Head of caudate nucleus (tissue), 42 donors: ENCODE results near the gene FBLN1.

Source experiments
- DNase-seq, 42 donors: peaks; one replicate each; pipeline versions ENCODE4 v3.0.0 to v3.0.0-alpha.2; 2020 to 2021; ENCODE audit warnings: mixed read lengths in 7 of 42
- intact Hi-C: fragments of 100-400 bp; cut with DNase I; formaldehyde crosslinking; loops from one replicate; pipeline ENCODE4 v1.15.0; 2022

Gene FBLN1

DNA sequence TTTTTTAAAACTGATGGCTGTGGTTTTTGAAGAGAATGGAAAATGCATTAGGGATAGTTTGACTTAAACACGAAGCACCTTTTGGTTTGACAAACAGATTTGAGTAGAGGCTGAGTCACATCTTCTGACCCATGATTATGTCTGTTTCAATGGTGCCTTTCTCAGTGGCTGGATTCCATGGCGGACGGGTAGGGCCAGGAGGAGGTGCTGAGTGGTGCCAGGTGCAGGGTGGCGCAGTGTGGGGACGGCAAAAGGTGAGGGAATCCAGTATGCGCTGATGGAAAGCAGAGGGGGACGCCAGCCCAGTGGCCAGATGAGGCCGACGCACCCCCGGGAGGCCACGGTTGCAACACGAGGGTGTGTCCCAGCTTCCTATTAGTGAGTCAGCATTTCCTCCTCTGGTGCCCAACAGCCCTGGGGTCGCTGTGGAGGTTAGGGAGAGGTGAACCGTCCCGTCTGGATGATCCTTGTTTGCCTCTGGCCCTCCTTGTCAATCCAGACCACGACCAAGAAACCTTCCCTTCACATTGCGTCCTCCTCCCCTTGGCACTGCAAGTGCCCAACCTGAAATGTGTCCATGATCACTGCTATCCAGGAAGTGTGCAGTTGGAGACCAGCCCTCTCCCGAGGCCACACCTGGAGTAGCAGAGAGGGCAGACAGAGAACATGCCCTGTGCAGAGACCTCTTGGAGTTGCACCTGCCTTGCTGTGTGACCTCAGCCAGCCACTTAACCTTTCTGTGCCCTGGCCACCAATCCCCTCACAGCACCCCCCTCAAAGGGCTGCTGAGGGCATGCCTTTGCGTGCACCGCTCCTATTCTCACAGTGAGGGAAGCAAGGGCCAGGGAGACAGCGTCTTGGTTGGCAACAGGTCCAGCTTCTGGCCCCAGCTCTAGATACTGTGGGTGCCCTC is 136.4 kb downstream of the FBLN1 start:
- peak in 2 of 42 donors; percentile 7 to 31 for DNase-seq
- intact Hi-C loops: no loop called here

DNA sequence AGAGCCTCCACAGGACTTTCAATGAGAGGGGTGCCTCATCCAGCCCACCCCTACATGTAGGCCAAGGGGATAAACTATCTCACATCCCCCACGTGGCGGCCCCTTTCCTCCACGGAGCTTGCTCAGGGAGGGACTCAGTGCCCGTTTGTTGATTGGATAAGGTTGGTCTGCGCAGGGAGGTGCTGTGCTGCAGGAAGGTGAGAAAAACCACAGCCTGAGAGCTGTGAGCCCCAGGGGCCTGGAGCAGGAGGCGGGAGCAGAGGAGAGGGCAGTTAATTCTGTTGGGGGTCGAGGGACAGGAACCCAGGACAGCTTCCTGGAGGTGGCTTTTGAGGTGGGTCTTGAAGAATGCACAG is 137.0 kb downstream of the FBLN1 start:
- intact Hi-C loops: no loop called here
- DNase-seq: peak in 1 of 42 donors; percentile 34

DNA sequence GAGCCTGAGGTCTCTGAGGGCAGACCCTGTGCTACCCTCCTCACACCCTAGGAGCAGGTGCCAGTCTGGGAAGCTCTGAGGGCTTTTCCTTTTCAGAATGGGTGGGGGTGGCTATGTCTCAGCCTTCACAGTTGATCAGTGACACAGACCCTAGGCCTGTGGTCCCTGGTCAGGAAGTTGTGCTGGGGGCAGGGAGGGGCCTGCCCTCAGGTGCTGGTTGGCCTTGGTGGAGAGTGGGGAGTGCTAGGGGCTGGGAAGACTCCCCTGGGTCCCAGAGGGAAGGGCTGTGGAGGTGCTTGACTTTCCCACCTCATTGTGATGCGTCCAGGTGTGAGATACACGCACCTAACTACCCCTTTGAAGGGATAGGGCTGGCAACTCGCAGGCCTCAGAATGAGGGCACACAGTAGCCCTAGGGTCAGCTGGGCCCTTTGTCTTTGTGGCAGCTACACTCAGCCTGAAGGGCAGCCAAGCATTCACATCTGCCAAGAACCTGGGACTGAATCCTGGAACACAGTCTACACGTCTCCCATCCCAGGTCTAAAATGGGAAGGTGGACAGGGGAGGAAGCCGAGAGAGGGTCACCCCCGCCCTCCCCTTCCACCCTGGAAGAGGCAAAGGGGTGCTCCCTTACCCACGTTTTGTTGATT is 137.7 kb downstream of the FBLN1 start:
- intact Hi-C loops: no loop called here
- DNase-seq: peak in 1 of 42 donors; percentile 1

DNA sequence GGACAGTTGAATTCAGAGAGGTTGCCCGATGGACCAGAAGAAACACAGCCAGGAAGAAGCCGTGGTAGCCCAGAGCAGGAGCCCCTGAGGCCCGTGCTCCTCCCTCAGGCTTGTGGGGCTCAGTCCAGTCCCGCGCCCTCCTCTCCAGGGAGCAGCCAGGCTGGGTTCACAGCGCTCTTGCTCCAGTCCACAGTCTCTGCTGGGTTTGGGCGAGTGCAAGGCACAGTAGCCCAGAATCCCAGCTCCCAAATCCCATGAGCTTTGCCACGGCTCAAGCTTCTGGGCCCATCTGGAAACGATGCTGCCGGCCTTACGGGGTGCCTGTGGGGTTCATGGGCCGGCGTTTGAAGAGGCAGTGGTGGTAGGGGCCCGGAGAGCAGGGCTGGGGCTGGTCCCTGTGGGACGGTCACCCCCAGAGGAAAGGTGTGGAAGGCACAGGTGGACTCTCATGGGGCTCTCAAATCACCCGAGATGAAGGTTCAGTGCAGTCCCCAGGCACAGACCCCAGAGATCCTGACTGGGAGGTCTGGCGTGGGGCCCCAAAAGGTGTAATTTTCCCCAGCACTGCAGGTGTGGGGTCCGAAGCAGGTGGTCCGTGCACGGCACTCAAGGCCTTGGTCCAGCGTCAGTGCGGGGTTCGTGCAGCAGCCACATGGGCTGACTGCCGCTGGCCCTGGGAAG is 138.4 kb downstream of the FBLN1 start:
- peak in 1 of 42 donors; percentile 1 for DNase-seq
- intact Hi-C loops: no loop called here

DNA sequence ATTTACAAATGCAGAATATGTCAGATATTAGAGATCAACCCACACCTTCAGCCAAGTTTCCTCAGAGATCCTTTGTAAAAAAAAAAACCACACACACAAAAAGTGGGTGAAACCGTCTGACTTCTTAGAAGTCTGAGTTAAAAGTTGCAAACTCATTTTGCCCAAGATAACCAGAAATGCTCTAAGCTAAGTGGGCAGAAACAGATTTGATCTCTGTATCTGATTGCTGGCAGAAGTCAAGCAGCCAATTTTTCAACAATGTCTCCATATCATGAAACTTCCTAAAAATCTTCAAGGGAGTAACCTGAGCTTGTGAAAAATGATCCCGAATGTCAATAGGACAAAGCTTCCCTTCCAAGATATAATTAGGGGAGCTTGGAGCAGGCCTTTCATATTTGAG is 140.3 kb downstream of the FBLN1 start:
- intact Hi-C loops: no loop called here
- no peak for DNase-seq

DNA sequence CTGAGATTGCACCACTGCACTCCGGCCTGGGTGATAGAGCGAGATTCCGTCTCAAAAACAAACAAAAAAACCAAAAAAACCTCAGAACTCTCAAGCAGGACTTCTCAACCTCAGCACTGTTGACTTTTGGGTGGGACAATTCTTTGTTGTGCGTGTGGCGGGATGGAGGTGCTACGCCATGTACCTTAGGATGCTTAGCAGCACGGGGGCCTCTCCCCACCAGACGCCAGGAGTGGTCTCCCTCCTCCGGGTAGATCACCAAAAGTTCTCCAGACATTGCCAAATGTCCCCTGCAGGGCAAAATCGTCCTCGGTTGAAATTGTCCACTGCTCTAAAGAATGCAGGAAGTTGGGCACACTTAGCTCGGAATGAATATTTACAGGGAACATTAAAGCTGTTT is 142.0 kb downstream of the FBLN1 start:
- intact Hi-C loops: no loop called here

DNA sequence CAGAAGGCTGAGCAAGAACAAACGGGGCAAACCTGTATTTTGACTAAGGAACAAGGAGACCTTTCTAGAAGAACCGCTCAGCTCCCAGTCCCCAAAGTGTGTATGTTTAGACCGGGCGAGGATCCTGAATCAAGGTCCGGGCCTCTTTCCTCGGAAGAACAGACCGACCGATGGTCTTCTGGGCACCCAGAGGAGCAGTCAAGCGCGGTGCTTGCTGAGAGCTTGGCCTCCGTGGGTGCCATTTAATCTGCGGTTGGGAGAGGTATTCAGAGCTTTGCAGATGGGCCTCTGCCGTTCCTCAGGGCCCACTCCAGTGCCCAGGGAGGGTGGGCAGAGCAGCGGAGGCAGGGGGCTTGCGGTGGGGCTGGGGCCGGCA is 142.5 kb downstream of the FBLN1 start:
- intact Hi-C loops: no loop called here

More for the DNA sequence above, 142.0 kb downstream of the FBLN1 start:
- no peak for DNase-seq

DNA sequence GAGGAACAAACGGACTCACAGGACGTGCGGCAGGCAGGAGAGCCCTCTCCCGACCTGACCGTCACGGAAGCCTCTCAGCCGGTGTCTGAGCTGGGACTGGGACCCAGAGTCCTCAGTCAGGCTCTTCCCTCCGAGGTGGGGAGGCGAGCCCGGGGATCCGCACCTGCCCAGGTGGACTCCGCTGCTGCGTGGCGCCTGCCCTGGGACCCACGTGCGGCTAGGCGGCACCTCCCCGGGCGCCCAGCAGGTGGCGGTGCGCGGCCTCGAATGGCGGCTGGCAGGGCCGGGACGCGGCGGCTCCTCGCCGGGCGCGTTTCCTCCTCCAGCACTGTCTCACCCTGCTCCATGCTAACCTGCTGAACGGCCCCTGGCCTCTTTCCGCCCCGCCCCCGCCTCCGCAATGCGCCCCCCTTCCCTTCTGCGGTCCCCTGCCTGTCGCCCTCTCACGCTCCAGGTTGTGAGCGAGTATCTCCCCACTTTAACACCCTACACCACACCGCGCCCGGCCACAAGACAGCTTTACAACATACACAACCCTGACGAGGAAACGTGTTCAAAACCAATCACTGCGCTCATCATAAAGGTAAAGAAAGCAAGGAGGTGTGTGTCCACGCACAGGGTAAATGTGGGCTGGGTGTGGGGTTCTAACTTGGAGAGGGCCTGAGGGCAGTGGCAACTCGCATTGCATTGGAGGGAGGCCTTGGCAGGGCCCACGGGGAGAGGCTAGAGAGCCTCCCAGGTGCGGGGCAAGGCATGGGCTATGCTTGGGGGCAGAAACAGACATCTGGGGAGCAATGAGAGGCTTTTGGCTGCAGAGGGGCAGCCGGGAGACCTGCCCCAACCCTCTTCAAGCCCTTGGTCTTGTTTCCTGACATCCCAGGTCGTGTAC is 143.1 kb downstream of the FBLN1 start:
- intact Hi-C loops: no loop called here
- peak; percentile 13 to 89 (median 74) for DNase-seq

More for the DNA sequence above, 142.5 kb downstream of the FBLN1 start:
- peak in 1 of 42 donors; percentile 28 for DNase-seq

DNA sequence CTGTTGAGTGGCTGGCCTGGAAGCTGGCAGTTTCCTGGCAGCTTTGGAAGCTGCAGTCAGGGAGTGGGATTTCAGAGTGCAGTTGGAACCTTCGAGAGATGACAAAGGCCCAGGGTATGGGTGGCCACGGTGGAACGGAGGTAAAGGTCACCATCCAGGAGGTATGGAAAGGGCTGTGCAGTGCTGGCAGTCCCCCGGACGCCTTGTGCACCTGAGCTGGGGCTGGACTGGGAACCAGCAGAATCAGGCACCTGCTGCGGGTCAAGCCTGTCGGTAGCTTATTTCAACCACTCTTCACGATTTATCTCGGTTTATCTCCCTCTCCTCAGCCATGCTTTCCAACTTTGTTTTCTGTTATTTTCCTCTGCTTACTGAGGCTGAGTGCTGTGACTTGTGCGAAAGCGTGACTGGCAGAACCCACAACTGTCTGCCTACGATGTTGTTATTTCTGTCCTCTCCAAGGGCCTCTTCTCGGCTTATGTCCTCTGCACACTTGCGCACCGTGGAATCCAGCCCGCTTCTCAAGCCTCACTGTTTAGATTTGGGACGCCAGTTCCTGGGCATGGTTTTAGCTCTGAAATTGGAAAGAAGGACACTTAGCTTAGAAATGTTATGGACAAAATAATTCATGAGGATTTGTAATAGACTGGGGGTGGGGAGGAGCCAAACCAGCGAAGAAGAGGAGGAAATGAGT is 145.0 kb downstream of the FBLN1 start:
- DNase-seq: peak in 1 of 42 donors; percentile 10
- intact Hi-C loops: no loop called here

DNA sequence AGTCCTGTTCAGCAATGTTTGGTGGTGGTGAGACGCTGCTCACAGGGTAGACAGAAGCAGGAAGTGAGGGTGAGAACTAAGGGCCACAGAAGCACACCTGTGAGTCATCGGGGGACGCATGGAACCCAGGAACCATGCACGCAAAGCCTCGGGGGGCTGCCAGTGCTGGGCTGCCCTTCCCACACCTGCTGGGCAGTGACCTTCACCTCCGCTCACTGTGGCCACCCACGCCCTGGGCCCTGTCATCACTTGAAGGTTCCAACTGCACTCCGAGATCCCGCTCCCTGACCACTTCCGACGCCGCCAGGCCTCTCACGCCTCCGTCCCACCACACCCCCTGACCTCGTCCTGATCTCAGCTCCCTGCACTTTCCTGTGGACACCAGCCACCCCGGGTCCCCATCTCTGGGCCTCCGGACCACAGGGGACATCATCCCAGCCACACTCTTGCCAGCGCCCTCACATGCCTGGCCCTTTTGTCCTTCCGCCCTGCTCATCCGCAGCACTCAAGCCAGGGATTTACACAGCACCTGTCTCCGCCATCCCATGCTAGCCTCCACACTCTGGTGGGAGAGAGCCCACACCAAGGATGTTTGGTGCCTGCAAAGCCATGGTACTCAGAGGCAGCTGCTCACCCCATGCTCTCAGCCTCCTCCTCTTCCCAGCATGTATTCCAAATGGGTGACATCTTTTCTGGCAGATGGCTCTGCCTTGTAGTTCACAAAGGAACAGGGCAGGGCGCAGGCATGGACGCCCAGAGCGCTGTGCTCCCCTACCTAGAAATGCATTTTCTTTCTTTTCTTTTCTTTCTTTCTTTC is 145.8 kb downstream of the FBLN1 start:
- DNase-seq: peak in 1 of 42 donors; percentile 12
- intact Hi-C loops: no loop called here

DNA sequence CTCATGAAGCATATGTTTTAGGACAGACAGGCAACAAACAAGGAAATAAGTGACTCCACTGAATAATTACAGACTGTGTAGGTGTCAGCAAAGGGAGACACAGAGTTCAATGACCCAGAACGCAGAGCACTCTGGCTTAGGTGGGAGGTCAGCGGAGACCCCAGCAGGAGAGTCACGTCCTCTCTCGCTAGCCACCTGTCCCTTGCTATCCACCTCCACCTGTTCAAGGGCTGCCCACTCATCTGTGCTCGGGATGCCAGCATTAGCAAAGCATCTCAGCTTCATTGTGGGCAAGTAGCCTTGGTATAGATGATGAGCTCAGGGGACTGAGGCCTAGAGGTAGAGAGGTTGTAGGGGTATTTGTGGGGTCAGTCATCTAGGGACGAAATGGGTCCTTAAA is 147.1 kb downstream of the FBLN1 start:
- DNase-seq: peak in 1 of 42 donors; percentile 5
- intact Hi-C loops: loop anchor here (10.0 kb wide), 1 partner anchor 185 kb away; no protein-coding TSS in a partner anchor

DNA sequence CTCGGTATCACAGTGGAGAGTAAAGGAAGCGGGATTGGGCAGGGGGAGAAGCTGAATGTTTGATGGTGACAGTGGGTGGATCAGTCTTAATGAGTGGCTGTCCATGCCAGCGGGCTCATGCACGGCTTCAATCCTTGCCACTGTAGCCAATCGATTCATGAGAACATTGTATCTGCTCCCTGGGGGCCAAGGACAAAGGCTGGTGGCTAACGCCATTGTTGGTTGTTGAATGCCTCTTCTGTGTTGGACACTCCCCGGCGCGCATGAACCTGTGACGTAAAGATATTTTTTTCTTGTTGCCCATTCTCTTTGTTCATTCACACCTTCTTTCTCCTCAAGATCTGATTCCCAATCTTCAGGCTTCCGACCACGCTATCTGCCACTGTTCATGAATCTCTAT is 148.0 kb downstream of the FBLN1 start:
- intact Hi-C loops: loop anchor here (10.0 kb wide), 1 partner anchor 184 kb away; no protein-coding TSS in a partner anchor
- peak in 1 of 42 donors; percentile 15 for DNase-seq
